NCI-H1436 (cell line): Measurements from ENCODE around the gene PRXL2A.

ENCODE experiments used
- DNase-seq: peaks from one replicate; lab custom pipeline; 2025; lab: John Stamatoyannopoulos, UW

The PRXL2A gene

DNA sequence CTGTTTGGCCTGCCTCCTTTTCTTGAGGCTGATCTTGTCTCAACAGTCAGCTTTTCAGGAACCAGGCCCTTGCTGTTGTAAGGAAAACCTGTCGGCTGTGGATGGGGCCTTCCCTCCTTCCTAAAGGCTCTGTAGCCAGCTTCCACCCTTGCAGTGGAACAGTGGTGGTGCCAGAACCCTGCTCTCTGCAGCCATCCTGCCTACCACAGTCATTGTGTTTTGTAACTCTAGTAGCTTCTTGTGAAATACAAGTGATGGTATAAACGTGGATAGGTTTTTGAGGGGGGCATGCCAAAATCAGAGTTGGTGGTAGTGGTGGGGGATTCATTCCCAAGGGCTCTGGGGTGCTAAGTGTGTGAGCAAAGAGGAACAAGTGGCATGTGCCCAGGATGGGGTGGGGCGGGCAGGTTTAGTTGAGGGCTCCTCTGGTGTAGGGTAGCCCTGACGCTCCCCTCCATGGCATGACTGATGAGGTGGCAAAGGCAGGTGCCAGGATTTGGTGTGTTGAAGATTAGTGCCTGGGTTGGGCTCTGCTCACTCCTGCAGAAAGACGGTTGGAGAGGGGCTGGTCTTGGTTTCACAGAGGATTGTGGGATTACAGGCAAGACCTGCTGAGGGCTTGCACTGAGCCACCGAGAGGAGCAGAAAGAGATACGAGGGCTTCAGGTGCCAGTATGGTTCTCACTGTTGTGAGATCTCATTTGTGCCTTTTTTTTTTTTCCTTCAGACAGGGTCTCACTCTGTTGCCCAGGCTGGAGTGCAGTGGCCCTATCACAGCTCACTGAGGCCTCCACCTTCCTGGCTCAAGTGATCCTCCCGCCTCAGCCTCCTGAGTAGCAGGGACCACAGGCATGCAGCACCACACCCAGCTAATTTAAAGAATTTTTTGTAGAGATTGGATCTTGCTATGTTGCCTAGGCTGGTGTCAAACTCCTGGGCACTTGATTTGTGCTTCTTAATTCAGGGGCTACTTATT is 53.1 kb downstream of the PRXL2A start:
- DNase-seq, result no peak

DNA sequence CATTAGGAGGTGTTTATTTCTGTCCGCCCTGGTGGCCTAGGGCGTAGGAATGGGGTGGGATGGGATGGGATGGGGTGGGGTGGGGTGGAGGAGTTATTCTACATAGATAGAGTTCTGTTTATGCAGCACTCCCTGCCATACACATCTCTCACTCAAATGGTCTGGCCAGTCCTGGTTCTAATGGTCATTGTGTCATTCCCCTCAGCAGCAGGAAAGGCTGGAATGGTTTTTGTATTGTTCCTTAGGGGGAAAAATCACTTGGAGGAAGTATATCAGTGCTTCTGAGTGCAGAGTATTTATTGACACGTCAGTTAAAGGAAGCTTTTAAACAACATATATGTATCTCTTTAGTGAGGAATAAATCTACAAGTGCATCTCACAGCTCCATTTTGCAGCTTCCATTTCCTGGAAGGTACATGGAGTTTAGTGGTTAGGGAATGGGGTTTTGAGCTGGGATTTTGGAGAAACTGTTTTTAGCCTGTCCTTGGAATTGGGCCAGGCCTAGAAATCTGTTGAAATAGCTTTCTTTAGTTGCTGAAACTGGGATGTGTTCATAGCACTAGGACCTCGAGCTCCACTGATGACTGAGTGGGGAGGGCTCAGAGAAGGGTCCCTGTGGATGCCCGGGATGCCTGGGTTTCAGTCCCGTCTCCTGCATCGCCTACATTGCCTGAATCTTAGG is 54.1 kb downstream of the PRXL2A start:
- no peak for DNase-seq

DNA sequence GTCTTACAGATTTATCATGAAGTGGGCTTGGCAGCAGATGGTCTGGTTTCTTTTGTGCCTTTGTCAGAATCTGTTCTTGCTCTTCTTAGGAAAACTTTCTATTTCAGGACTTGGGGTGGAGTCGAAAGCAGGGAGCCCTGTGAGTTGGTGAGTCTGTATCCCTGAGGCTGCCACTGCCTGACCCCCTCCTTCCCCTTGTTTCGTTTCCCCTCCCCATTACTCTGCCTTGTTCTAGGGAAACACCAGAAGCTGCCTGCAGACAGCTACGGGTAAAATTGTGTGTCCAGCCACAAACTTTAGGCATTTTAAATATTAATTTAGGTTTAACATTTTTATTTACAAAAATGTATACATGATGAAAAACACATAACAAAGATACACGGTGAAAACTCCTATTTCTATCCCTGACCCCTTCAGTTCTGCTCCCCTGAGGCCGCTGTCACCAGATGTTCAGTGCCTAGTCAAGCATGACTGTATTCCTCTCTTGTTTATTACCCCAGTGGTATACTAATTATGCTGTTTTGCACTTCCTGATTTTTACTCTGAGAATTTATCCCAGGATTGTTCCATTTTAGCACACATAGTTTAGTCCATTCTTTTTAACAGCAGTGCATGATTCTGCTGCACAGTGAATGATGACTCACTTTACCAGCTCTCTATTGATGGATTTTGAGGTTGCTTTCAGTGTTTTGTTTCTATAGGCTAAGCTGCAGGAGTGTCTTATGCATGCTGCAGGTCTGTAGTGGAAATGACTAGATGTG is 54.8 kb downstream of the PRXL2A start:
- DNase-seq, result no peak

DNA sequence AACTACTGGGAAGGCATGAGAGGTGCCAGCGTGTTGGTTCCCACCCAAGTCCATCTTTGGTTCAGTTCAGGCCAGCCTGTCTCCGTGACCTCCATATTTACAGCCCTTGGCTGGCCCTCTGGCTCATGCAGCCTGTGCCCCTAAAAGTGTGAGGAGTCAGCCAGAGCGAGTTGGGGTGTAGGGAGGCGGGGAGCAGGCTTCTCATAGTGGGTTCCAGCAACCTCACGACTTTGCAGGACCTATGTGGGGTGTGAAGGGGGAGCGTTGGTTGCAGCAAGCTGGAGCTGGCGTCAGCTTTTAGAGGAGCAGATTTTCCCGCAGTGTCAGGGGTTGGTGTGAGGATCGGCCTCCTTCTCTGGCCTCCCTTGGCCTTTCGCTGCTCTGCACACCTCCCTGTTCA is 55.5 kb downstream of the PRXL2A start:
- DNase-seq, result no peak

DNA sequence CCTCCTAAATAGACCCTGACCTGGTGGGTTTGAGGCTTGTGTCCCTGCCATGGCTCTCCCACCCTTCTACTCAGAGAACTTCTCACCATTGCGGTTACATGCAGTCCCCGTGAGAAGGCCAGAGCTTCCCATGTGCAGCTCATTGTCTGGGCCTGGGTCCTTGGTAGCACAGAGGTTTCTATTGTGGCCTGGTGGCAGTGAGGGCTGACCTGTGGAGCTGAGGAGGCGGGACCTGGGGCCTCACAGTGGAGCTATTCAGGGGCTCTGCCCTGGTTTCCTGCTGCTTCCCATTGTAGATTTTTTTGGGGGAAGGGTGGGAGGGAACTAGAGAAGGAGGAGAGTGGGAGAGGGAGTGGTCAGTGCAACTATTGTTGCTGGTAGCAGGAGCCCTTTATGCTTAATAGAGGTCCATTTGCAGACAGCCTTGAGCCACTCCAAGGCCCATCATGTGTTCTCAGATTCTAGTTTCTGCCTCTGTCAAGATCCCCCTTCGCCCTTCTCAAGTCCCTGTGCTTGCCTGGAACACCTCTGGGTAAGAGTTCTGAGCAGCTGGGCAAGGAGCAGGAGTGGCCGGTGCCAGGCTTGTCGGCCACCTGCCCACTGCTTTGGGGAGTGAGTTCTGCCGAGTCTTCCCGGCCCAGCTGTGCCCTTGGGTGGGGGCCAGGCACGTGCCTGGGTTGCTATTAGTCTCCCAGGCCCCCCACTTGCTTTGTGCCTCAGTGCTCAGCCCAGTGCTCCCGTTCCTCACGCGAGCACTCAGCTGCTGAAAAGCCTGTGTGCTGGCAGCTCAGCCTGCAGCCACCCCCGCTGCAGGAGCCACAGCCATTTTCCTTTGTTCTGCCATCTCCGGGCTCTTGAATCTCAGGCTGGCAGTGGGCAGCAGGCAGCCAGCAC is 56.5 kb downstream of the PRXL2A start:
- DNase-seq, result no peak

DNA sequence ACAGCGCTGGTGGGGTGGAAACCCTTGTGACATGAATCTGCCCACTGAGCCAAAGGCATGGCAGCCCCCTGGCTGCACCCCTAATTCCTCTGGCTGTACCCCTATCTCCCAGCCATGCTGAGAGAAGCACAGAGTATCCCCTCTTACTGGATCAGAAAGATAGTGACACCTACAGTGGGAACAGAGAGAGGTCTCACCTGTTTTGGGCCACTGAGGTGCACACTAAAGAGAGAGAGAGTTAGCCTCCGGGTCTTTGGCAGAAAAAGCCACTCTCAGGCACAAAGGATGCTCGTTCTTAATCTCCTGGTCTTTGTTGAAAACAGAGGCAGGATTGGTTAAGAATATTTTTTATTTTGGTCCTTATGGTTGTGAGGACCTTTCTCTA is 57.1 kb downstream of the PRXL2A start:
- no peak for DNase-seq

DNA sequence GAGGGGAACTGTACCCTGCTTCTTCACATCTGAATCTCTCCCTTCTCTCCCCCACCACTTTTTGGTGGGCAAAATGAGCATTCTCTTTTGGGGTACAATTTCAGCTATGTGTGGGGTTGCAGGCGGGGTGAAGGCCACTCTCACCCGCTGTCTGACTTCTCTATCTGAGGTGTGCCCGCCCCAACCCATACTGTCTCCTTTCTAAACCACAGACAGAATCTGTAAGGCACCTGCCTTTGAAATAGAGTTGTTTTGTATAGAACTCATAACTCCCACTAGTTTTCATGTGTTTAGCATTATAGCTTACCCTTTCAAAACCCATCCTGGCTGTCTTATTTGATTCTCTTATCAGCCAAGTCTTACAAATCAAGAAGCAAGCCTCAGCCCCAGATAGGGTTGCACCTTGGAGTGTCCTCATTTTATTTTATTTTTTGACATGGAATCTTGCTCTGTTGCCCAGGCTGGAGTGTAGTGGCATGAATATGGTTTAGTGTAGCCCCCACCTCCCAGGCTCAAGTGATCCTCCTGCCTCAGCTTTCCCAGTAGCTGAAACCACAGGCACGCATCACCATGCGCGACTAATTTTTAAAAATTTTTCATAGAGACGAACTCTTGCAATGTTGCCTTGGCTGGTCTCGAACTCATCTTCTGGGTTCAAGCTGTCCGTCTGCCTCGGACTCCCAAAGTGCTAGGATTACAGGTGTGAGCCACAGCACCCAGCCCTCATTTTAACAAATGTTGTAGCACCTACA is 57.7 kb downstream of the PRXL2A start:
- no peak for DNase-seq

DNA sequence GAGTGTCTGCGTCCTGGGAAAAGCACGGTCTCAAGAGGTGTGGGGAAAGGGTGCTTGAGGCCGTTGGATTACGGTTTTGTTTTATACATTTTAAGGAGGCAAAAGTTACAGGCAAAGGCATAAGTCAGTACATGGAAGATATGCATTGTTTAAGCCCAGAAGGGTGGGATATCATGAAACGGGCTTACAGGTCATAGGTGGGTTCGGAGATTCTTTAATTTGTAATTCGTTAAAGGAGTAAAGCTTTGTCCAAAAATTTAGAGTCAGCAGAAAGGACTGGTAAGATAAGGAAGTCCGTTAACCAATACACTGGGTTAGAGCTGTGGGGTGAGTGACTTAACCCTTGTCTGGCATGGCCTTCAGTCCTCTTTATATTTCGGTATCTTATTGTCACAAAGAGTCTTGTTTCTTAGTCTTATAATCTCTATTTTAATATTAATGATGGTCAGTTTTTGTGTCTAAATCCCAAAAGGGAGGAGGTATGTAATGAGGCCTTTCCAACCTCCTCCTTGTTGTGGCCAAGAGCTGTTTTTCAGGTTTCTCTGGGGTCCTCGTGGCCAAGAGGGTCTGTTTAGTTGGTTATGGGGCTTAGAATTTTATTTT is 58.5 kb downstream of the PRXL2A start:
- DNase-seq, result no peak

DNA sequence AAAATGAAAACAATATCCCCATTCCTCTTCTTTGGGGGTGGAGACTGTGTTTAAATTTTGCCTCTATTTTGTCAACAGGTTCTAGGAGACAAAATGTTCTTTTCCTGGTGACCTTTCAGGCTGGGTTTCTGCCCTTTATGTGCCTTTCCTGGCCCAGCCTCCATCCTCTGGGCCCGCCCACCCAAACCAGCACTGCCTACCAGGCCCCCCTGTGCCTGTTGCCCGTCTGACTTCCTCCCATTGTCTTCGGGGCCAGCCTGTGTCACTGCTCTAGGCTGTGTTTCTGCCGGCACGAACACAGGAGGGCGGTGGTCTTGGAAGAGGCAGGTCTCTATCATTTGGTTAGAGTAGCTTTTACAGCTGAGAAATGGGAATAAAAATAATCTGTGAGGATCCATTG is 59.7 kb downstream of the PRXL2A start:
- DNase-seq, result no peak

DNA sequence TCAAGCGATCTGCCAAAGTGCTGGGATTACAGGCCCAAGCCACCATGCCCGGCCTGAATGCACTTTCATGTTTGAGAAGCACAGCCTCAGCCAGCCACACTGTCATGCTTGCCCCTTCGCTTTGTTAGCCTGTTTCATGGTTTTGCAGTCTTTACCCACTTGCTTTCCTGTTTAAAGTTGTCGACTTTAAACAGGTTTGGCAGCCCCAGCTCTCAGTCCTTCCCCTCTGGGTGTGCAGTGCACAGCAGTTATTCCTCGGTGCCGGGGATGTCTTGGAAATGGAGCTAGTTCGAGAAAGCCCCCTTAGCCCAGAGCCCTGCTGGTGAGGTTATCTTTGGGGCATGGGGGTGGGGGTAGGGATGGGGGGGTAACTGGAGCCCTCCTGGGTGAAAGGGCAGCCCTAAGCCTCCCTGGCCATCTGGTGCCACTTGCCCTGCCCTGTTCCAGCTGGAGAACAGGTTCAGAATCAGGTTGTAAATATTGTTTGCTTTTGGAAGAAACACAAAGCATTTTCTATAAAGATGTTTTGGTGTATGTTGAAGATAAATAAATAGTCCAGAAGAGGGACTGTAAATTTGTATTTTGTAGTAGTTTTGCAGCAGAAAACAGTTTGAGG is 60.6 kb downstream of the PRXL2A start:
- DNase-seq, result no peak

DNA sequence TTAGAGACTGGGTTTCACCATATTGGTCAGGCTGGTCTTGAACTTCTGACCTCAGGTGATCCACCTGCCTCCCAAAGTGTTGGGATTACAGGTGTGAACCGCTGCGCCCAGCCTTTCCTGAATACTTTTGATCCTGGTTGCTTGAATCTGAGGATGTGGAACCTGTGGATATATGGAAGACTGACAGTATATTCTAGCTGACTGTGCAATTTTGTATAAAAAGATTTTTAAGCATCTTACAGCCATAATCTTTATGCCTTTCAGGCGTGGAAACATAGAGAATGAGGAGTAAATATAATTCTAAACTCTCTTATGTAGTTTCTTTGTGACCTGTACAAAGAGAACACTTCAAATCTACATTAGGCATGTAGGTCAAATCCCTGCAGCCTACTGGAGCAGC is 61.9 kb downstream of the PRXL2A start:
- DNase-seq, result no peak

DNA sequence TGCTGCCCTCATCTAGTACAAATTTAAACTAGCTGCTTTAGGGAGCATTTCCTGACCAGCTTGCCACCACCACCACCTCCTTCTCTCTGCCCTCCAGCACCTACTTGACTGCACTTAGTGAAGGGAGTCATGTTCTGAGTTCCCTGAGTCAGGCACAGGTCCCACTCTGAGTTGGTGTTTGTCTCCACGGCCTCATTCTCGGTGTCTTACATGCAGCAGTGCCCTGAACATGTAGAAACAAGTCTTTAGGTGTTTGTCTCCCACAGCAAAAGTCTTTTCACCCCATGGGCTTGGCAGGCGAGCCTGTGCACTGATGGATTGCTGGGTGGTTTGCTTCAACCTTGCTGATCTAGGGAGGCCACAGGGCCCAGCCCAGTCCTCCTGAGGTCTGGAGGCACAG is 62.6 kb downstream of the PRXL2A start:
- DNase-seq, result no peak

DNA sequence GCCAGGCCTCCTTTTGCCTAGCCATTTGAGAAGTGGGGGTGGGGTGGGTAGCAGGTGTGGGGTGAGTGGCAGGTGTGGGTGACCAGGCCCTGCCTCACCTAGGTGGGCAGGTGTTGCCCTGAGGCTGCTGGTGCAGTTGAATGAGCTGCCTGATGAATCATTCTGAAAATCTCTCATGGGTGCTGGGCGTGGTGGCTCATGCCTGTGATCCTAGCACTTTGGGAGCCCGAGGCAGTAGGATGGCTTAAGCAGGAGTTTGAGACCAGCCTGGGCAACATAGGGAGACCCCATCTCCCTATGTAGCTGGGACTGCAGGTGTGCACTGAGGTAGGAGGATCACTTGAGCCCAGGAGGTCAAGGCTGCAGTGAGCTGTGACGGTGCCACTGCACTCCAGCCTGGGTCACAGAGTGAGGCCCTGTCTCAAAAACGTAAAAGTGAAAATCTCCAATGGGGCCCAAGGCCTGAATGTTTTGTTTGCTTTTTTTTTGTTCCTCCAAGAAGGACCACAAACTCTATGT is 63.4 kb downstream of the PRXL2A start:
- no peak for DNase-seq

DNA sequence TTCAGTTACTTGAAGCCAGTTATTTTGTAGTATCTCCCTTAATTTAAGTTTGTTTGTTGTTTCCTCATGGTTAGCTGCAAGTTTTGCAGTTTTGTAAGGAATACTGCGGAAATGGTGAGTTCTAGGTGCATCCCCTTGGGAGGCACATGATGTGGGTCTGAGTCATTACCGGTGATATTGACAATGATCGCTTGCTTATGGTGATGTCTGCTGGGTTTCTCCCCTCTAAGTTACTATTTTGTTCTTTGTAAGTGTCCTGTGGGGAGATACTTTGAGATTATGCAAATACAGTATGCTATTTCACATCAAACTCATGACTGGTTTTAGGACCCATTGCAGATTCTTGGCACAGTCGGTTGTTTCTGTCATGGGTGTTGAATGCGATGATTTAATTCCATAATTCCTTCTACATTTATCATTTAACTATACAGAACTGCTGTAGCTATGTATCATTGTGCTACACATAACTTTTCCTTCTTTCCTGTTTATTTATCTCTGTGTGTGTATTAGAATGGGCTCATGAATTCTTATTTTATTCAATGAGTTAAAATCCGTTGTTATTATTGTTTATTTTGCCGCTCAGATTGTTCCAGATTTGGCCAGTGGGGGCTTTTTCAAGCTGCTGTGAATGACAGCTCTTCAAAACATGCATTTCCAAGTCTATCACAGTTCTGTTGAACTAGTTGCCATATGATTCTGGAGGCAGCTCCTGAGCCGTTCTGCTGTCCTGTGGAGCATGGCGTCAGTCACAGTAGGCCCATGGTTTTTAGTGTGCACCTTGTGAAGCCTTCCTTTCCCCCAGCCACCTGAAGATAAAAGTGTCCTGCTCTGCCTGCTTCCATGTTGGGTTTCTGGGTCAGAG is 64.1 kb downstream of the PRXL2A start:
- no peak for DNase-seq

DNA sequence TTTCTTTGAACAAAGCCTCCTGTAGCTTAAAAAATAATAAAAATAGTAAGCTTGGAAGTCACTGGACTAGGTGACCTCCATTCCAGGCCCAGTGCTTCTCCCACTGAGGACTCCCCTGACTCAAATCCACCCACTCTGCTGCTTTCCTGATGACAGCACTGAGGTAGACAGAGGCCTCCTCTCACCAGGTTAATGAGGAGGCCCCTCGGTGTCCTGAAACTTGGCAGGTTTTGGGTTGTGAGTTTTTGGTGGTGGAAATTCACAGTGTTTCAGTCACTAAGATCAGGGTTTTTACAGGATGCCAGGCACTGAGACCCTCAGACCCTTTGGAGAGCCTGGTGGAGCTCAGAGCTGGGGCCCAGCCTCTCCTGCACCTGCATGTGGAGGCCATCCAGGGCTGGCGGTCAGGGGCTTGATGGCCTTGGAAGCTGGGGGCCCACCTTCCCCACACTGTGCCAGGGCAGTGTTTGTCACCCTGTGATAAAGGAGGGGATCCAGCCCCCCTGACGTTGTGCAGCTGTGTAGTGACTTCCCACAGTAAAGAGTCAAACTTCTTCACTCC is 64.8 kb downstream of the PRXL2A start:
- DNase-seq, result no peak

DNA sequence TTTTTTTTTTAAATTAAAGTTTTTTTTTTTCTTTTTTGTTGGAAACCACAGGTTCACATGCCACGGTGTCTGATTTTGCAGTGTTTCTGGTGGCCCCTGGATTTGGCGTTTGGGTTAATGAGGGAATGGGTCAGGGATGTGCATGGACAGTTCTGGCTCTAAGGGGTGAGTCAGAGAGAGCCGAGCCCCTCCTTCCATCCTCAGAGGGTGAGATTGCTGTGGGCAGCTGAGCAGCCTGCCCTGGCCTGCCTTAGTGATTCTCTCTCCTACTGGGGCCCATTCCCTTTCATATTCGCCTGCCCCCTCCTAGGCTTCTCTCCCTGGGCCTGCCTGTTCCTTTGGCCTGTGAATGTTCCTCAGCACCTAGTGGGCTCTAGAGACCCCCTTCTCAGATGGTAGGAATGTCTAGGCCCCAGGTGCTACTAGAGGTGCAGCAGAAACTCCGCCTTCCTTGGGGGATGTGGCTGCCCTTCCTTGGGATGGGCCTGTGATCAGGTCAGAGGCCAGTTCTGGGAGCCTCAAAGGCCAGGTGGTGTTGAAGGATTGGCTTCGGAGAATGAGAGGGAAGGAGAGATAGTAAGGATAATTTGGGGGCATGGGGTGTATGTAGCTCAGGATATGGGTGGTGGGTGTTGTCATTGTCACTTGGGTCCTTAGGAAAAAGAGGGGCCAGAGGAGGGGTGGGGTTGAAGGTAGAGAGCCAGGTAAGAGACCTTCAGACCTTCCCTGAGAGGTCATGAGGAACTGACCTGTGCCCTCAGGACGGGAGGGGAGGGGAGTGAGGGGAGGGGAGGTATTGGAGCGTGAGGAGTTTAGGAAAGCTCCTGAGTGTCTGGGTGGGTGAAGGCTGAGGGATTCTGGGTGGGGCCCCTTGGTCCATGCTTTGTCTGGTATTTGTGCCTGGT is 65.6 kb downstream of the PRXL2A start:
- DNase-seq, result no peak

DNA sequence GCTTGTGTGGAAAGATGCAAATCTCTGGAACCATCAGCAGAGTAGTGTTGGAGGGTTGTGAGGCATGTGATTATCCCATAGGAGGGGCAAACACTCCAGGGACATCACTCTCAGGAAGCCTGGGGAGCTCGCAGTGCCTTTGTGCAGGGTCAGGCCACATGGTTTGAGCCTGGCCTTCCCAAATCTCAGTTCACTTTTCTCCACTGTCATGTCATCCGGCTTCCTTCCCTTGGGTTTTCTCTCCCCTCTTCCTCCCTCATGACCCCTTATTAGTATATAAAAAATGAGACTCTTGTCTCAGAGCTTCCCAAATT is 66.2 kb downstream of the PRXL2A start:
- DNase-seq, result no peak

DNA sequence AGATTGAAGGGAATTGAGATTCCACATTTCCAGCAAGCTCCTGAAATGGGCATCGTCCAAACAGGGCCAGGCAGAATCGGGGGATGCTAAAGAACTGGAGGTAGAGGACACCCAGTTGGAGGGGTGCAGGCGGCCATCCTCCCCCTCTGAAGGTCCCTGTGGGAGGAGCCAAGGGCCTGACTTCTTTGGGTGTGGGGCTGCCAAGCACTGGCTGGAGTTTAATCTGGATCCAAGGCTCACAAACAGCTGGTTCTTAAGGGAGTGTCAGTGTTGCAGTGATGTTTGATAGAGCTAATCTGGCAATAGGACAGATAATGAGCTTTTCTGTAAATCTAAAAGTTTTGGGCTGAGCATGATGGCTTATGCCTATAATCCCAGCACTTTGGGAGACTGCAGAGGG is 66.6 kb downstream of the PRXL2A start:
- DNase-seq, result no peak
